OCI-LY7 (cell line): ENCODE measurements around the gene ZCCHC3. TPM values are rescaled to one million over a fixed set of nuclear protein-coding genes. Genes with fewer than 3 reads are reported as not detected.
A peak's percentile ranks its signal among the peaks of the same experiment; 100 is the strongest.

Experiments used
- BruUV-seq: library from RNA; stranded (reverse); fragments of 400-500 nt; replicated peaks from 2 replicates; lab custom pipeline; 2021; lab: Mats Ljungman, UMichigan
- CTCF ChIA-PET: fragments of 300-600 bp; sonication (Branson Sonifier 250); formaldehyde crosslinking; loops from one replicate; lab custom pipeline; 2022; ENCODE audit warnings: antibody characterized with exemption; ENCODE audit not compliant: unreplicated experiment; lab: Charles Lee
- POLR2A ChIA-PET: fragments of 300-600 bp; sonication (Branson Sonifier 250); formaldehyde crosslinking; loops from one replicate; lab custom pipeline; 2022; ENCODE audit warnings: antibody characterized with exemption; lab: Charles Lee
- DNase-seq: peaks from one replicate; pipeline ENCODE4 v3.0.0-alpha.2; 2015; ENCODE audit warnings: low spot score
- H2AFZ ChIP-seq: fragments of 200-600 bp; sonication (generic), shearing (Covaris generic); 2 replicates; pipeline ENCODE4 v1.6.1; 2014; ENCODE audit warnings: mild to moderate bottlenecking, antibody characterized with exemption, low read length, moderate library complexity
- H3K27ac ChIP-seq: fragments of 200-600 bp; sonication (generic); 2 replicates; pipeline ENCODE4 v1.5.1; 2014; ENCODE audit warnings: mixed run types, low read depth, mild to moderate bottlenecking, moderate library complexity, low read length, inconsistent platforms; ENCODE audit not compliant: poor library complexity, severe bottlenecking
- H3K36me3 ChIP-seq: fragments of 200-600 bp; sonication (generic); 2 replicates; pipeline ENCODE4 v1.6.1; 2014; ENCODE audit warnings: mild to moderate bottlenecking, antibody characterized with exemption, low read length, moderate library complexity, mixed read lengths; ENCODE audit not compliant: insufficient read depth
- H3K4me1 ChIP-seq: fragments of 200-600 bp; sonication (generic); 2 replicates; pipeline ENCODE4 v1.5.1; 2014; ENCODE audit warnings: mild to moderate bottlenecking, low read length; ENCODE audit not compliant: insufficient read depth, poor library complexity, severe bottlenecking
- H3K4me2 ChIP-seq: fragments of 200-600 bp; sonication (generic); 2 replicates; pipeline ENCODE4 v1.6.1; 2014; ENCODE audit warnings: mild to moderate bottlenecking, low read length
- H3K4me3 ChIP-seq: fragments of 200-600 bp; sonication (generic); 2 replicates; pipeline ENCODE4 v1.5.1; 2014; ENCODE audit warnings: mild to moderate bottlenecking, low read depth, low read length; ENCODE audit not compliant: poor library complexity, severe bottlenecking
- H3K79me2 ChIP-seq: fragments of 200-600 bp; sonication (generic); 2 replicates; pipeline ENCODE4 v1.6.1; 2016; ENCODE audit warnings: low read depth, mild to moderate bottlenecking, low read length, moderate library complexity, mixed read lengths; ENCODE audit not compliant: insufficient read depth
- H3K9me2 ChIP-seq: fragments of 200-600 bp; sonication (generic); 2 replicates; pipeline ENCODE4 v1.6.1; 2016; ENCODE audit warnings: mild to moderate bottlenecking, low read length, mixed read lengths; ENCODE audit not compliant: insufficient read depth
- H3K9me3 ChIP-seq: fragments of 200-600 bp; sonication (generic); 2 replicates; pipeline ENCODE4 v1.6.1; 2014; ENCODE audit warnings: mild to moderate bottlenecking, mixed run types, low read length, mixed read lengths
- H4K20me1 ChIP-seq: fragments of 200-600 bp; sonication (generic); 2 replicates; pipeline ENCODE4 v1.6.1; 2014; ENCODE audit warnings: mild to moderate bottlenecking, antibody characterized with exemption, low read length, moderate library complexity, mixed read lengths; ENCODE audit not compliant: insufficient read depth
- EZH2phosphoT487 ChIP-seq: fragments of 200-600 bp; sonication (generic); IDR thresholded peaks from 2 replicates; pipeline ENCODE4 v1.6.1; 2018; ENCODE audit warnings: low read depth, borderline replicate concordance, mild to moderate bottlenecking, mixed run types, antibody characterized with exemption, low read length, moderate library complexity, mixed read lengths
- intact Hi-C: fragments of 100-400 bp; cut with micrococcal nuclease; formaldehyde crosslinking; loops from one replicate; pipeline ENCODE4 v1.10.0; 2022; ENCODE audit not compliant: unreplicated experiment
- total RNA-seq, 2 experiments: library from RNA; depleted of rRNA in 1 of 2; stranded (reverse); fragments of >200 nt in 1 of 2; shearing (Covaris generic) in 1 of 2; gene quantifications; 2 replicates each; pipeline ENCODE4 v1.2.3, GENCODE V29; 2014 to 2022
- TF ChIP-seq, protein P1 (sequence below): fragments of 200-600 bp; sonication (generic); conservative IDR thresholded peaks from 2 replicates; pipeline ENCODE4 v1.5.1; 2014; ENCODE audit warnings: mild to moderate bottlenecking, antibody characterized with exemption, low read length, moderate library complexity, mixed read lengths

Gene ZCCHC3
- total RNA-seq, 2 experiments from 2014 or later = 35.6 to 45.3 TPM

DNA sequence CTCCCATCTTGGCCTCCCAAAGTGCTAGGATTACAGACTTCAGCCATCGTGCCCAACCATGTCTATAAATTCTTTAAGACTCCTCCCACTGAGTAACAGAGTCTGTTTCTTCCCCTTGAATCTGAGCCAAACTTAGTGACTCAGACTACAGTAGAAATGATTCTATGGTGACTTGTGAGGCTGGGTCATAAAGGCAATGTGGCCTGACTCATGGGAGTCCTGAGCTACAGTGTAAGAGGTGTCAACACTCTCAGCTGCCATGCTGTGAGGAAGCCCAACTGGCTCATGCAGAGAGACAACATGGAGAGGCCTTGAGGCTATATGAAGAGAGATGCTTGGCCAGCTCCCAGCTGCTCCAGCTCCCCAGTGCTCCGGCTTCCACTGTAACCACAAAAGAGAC, 44.3 kb downstream of the ZCCHC3 start:
- Histone ChIP-seq H3K9me3 (no peaks in the 10 kb centered on the region), H3K36me3 (no peaks in the 10 kb centered on the region), H4K20me1 (no peaks in the 10 kb centered on the region), H2AFZ (no peak overlapping the region), H3K27ac (no peak overlapping the region), H3K79me2 (no peaks in the 10 kb centered on the region), H3K4me2 (no peak overlapping the region), H3K4me3 (no peak overlapping the region), H3K9me2 (no peaks in the 10 kb centered on the region), H3K4me1 (no peaks in the 10 kb centered on the region)
- CTCF ChIA-PET = no interaction called here
- no TSS peak for BruUV-seq
- intact Hi-C loops = no loop called here
- DNase-seq = no peak
- no peak for TF ChIP-seq EZH2phosphoT487
- TF ChIP-seq, protein P1, sequence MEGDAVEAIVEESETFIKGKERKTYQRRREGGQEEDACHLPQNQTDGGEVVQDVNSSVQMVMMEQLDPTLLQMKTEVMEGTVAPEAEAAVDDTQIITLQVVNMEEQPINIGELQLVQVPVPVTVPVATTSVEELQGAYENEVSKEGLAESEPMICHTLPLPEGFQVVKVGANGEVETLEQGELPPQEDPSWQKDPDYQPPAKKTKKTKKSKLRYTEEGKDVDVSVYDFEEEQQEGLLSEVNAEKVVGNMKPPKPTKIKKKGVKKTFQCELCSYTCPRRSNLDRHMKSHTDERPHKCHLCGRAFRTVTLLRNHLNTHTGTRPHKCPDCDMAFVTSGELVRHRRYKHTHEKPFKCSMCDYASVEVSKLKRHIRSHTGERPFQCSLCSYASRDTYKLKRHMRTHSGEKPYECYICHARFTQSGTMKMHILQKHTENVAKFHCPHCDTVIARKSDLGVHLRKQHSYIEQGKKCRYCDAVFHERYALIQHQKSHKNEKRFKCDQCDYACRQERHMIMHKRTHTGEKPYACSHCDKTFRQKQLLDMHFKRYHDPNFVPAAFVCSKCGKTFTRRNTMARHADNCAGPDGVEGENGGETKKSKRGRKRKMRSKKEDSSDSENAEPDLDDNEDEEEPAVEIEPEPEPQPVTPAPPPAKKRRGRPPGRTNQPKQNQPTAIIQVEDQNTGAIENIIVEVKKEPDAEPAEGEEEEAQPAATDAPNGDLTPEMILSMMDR = no peak
- POLR2A ChIA-PET = no interaction called here

DNA sequence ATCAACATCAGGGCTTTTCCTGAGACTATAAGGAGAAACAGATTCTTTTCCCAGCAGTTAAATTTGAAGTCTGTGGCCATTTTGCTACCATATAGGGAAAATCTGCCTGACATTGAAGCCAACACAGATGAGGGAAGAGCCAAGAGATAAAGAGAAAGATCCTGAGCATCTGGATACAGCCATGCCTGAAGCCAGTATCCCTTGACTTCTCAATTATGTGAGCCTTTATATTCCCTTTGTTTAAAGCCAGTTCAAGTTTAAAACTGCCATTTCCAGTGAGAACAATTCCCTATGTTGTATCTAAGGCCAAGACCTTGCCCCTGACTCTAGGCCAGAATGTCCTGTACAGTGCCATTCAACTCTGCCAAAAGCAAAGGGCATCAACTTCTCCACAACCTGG, 45.7 kb downstream of the ZCCHC3 start:
- Histone ChIP-seq H3K27ac (no peak overlapping the region), H3K4me3 (no peak overlapping the region), H3K79me2 (no peaks in the 10 kb centered on the region), H3K4me2 (no peak overlapping the region), H3K36me3 (no peaks in the 10 kb centered on the region), H3K4me1 (peaks cover 7% of the 10 kb centered on the region), H3K9me2 (no peaks in the 10 kb centered on the region), H3K9me3 (no peaks in the 10 kb centered on the region), H2AFZ (no peak overlapping the region), H4K20me1 (no peaks in the 10 kb centered on the region)
- TF ChIP-seq EZH2phosphoT487 = no peak
- TF ChIP-seq, protein P1 = no peak
- ChIA-PET CTCF (no interaction called here), POLR2A (no interaction called here)
- DNase-seq = no peak
- intact Hi-C loops = no loop called here
- no TSS peak for BruUV-seq

DNA sequence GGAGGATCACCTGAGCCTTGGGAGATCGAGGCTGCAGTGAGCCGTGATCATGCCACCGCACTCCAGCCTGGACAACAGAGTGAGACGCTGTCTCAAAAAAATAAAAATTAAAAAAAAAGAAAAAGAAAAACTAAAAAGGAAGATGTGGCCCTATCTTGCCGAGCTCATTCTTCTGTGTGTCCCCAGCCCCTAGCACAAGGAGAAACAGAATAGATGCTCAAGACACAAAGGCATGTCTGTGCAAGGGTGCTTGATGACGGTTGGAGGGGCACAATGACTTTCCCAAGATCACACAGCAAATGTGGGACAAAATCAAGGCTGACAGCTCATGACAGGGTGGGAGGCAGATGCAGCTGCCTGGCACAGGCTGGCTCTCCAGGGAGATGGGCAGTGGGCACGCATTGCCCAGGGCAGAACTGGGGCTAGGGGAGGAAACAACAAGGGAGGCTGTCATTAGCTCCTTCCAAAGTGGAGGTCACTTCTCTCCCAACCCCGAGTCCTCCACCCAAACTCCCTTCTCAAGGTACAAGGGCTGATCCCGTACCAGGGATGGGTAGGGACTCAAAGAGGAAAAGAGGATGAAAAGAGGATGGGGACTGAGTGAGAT, 48.8 kb downstream of the ZCCHC3 start:
- DNase-seq = no peak
- no peak overlapping the region for H2AFZ ChIP-seq
- H3K9me3 ChIP-seq = no peaks in the 10 kb centered on the region
- H3K79me2 ChIP-seq = no peaks in the 10 kb centered on the region
- H4K20me1 ChIP-seq = no peaks in the 10 kb centered on the region
- no peak overlapping the region for H3K27ac ChIP-seq
- no peak for TF ChIP-seq EZH2phosphoT487
- TF ChIP-seq, protein P1 = no peak
- no peak overlapping the region for H3K4me3 ChIP-seq
- no peaks in the 10 kb centered on the region for H3K36me3 ChIP-seq
- intact Hi-C loops = no loop called here
- no peaks in the 10 kb centered on the region for H3K9me2 ChIP-seq
- peaks cover 7% of the 10 kb centered on the region for H3K4me1 ChIP-seq
- H3K4me2 ChIP-seq = peak overlapping the region; percentile 74; the same call in 1 of the 2 replicates
- ChIA-PET CTCF (interaction anchor here (1.3 kb wide), 1 partner anchor 86 kb away, joined by 3 read pairs; no protein-coding TSS in a partner anchor), POLR2A (interaction anchor here (0.8 to 1.0 kb wide), 2 partner anchors 9 to 13 kb away, joined by 3 to 4 read pairs; no protein-coding TSS in a partner anchor)
- BruUV-seq = no TSS peak
